Ishikawa (cell line): Measurements from ENCODE around the gene TASP1.

ENCODE experiments used
- CEBPB ChIP-seq: IDR thresholded peaks from 2 replicates; pipeline ENCODE4 v1.6.1; 2012
- EGR1 ChIP-seq: IDR thresholded peaks from 2 replicates; pipeline ENCODE4 v1.6.1; 2012
- EP300 ChIP-seq: IDR thresholded peaks from 2 replicates; pipeline ENCODE4 v1.6.1; 2012; ENCODE audit warnings: borderline replicate concordance
- FOXM1 ChIP-seq: IDR thresholded peaks from 2 replicates; pipeline ENCODE4 v1.6.1; 2012; ENCODE audit warnings: low read depth, borderline replicate concordance
- MAX ChIP-seq: IDR thresholded peaks from 2 replicates; pipeline ENCODE4 v1.6.1; 2012
- NFIC ChIP-seq: IDR thresholded peaks from 2 replicates; pipeline ENCODE4 v1.6.1; 2012
- TAF1 ChIP-seq: IDR thresholded peaks from 2 replicates; pipeline ENCODE4 v1.6.1; 2012; ENCODE audit warnings: low read depth, mild to moderate bottlenecking
- TCF12 ChIP-seq: IDR thresholded peaks from 2 replicates; pipeline ENCODE4 v1.6.1; 2012; ENCODE audit warnings: low read depth
- TEAD4 ChIP-seq: IDR thresholded peaks from 2 replicates; pipeline ENCODE4 v1.6.1; 2012
- USF1 ChIP-seq: IDR thresholded peaks from 2 replicates; pipeline ENCODE4 v1.6.1; 2012
- YY1 ChIP-seq: IDR thresholded peaks from 2 replicates; pipeline ENCODE4 v1.6.1; 2012; ENCODE audit warnings: low read depth
- ZBTB7A ChIP-seq: IDR thresholded peaks from 2 replicates; pipeline ENCODE4 v1.6.1; 2012; ENCODE audit warnings: low read depth
- TF ChIP-seq, protein P1 (sequence below): IDR thresholded peaks from 2 replicates; pipeline ENCODE4 v1.6.1; 2012; ENCODE audit warnings: low read depth, mild to moderate bottlenecking

DNA sequence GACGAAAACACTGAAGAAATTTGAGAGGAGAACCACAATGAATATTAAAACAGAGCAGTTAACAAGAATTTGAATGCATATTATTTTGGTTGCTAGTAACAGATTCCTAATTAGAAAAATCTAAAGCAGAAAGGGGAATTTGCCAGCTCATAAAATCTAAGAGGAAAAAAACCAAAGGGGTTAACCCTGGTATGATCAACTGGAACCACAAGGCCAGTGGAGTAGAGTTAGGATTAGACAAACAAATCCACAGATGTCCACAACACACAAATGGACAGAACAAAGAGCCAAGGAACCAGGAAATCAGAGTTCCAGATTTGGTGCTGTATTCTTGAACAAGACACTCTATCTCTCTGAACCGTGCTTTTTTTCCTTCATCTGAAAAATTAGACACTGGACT is 195.0 kb downstream of the TASP1 start:
- no peak for TF ChIP-seq TEAD4
- TF ChIP-seq EP300 = no peak
- TF ChIP-seq USF1 = no peak
- TF ChIP-seq EGR1 = no peak
- TF ChIP-seq FOXM1 = no peak
- TF ChIP-seq TAF1 = no peak
- no peak for TF ChIP-seq MAX
- TF ChIP-seq NFIC = no peak
- TF ChIP-seq ZBTB7A = no peak
- TF ChIP-seq CEBPB = no peak
- TF ChIP-seq, protein P1, sequence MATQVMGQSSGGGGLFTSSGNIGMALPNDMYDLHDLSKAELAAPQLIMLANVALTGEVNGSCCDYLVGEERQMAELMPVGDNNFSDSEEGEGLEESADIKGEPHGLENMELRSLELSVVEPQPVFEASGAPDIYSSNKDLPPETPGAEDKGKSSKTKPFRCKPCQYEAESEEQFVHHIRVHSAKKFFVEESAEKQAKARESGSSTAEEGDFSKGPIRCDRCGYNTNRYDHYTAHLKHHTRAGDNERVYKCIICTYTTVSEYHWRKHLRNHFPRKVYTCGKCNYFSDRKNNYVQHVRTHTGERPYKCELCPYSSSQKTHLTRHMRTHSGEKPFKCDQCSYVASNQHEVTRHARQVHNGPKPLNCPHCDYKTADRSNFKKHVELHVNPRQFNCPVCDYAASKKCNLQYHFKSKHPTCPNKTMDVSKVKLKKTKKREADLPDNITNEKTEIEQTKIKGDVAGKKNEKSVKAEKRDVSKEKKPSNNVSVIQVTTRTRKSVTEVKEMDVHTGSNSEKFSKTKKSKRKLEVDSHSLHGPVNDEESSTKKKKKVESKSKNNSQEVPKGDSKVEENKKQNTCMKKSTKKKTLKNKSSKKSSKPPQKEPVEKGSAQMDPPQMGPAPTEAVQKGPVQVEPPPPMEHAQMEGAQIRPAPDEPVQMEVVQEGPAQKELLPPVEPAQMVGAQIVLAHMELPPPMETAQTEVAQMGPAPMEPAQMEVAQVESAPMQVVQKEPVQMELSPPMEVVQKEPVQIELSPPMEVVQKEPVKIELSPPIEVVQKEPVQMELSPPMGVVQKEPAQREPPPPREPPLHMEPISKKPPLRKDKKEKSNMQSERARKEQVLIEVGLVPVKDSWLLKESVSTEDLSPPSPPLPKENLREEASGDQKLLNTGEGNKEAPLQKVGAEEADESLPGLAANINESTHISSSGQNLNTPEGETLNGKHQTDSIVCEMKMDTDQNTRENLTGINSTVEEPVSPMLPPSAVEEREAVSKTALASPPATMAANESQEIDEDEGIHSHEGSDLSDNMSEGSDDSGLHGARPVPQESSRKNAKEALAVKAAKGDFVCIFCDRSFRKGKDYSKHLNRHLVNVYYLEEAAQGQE = no peak
- TF ChIP-seq YY1 = no peak
- no peak for TF ChIP-seq TCF12
